SK-N-SH treated with all-trans-retinoic acid at 6 μM for 48 hours (cell line): ENCODE measurements around the gene BBS5.
A peak's percentile ranks its signal among the peaks of the same experiment; 100 is the strongest.

Experiments used
- ATAC-seq: fragments of 200-7000 bp; cut with Tn5 transposase; 3 replicates; pipeline ENCODE4 v1.9.1; 2020; ENCODE audit warnings: mild to moderate bottlenecking, moderate library complexity
- BACH2 ChIP-seq: fragments of 250-450 bp; sonication (Bioruptor Pico); IDR thresholded peaks from 2 replicates; pipeline ENCODE4 v1.9.0; 2021; ENCODE audit warnings: mild to moderate bottlenecking, borderline replicate concordance
- CSDC2 ChIP-seq: fragments of 250-450 bp; sonication (Bioruptor Pico); IDR thresholded peaks from 2 replicates; pipeline ENCODE4 v1.5.0; 2020; ENCODE audit warnings: mild to moderate bottlenecking, moderate library complexity
- GLIS3 ChIP-seq: fragments of 250-450 bp; sonication (Bioruptor Pico); IDR thresholded peaks from 2 replicates; pipeline ENCODE4 v1.5.0; 2020; ENCODE audit warnings: mild to moderate bottlenecking, moderate library complexity
- ISL1 ChIP-seq: fragments of 250-450 bp; sonication (Bioruptor Pico); IDR thresholded peaks from 2 replicates; pipeline ENCODE4 v2.1.2; 2022; ENCODE audit warnings: mild to moderate bottlenecking, moderate library complexity
- OSR1 ChIP-seq: fragments of 250-450 bp; sonication (Bioruptor Pico); IDR thresholded peaks from 2 replicates; pipeline ENCODE4 v1.8.0; 2022; ENCODE audit warnings: moderate library complexity, mild to moderate bottlenecking, inconsistent platforms
- PPARA ChIP-seq: fragments of 250-450 bp; sonication (Bioruptor Pico); IDR thresholded peaks from 2 replicates; pipeline ENCODE4 v1.5.0; 2020; ENCODE audit warnings: mild to moderate bottlenecking, borderline replicate concordance
- RARB ChIP-seq: fragments of 250-450 bp; sonication (Bioruptor Pico); IDR thresholded peaks from 2 replicates; pipeline ENCODE4 v1.8.0; 2021; ENCODE audit warnings: mild to moderate bottlenecking, moderate library complexity
- TCF4 ChIP-seq: fragments of 250-450 bp; sonication (Bioruptor Pico); IDR thresholded peaks from 2 replicates; pipeline ENCODE4 v1.8.0; 2021; ENCODE audit warnings: mild to moderate bottlenecking, moderate library complexity, borderline replicate concordance
- TOX ChIP-seq: fragments of 250-450 bp; sonication (Bioruptor Pico); IDR thresholded peaks from 2 replicates; pipeline ENCODE4 v1.8.0; 2021; ENCODE audit warnings: mild to moderate bottlenecking, moderate library complexity, borderline replicate concordance
- ZC3H10 ChIP-seq: fragments of 250-450 bp; sonication (Bioruptor Pico); IDR thresholded peaks from 2 replicates; pipeline ENCODE4 v1.5.1; 2021; ENCODE audit warnings: mild to moderate bottlenecking, moderate library complexity
- ZFP3 ChIP-seq: fragments of 250-450 bp; sonication (Bioruptor Pico); IDR thresholded peaks from 2 replicates; pipeline ENCODE4 v1.5.0; 2020; ENCODE audit warnings: mild to moderate bottlenecking, moderate library complexity
- ZFP30 ChIP-seq: fragments of 450-650 bp; formaldehyde crosslinking; IDR thresholded peaks from 2 replicates; pipeline ENCODE4 v1.5.0; 2022; ENCODE audit warnings: mild to moderate bottlenecking, moderate library complexity
- ZNF565 ChIP-seq: fragments of 450-650 bp; formaldehyde crosslinking; conservative IDR thresholded peaks from 2 replicates; pipeline ENCODE4 v1.5.0; 2020; ENCODE audit warnings: low read depth, mild to moderate bottlenecking, moderate library complexity
- ZNF8 ChIP-seq: fragments of 450-650 bp; formaldehyde crosslinking; IDR thresholded peaks from 2 replicates; pipeline ENCODE4 v1.5.0; 2020; ENCODE audit warnings: mild to moderate bottlenecking, moderate library complexity
- TF ChIP-seq, protein P1 (sequence below): fragments of 250-450 bp; sonication (Bioruptor Pico); IDR thresholded peaks from 2 replicates; pipeline ENCODE4 v1.8.0; 2021; ENCODE audit warnings: low read depth, mild to moderate bottlenecking, moderate library complexity, borderline replicate concordance
- TF ChIP-seq, protein P2 (sequence below): fragments of 250-450 bp; sonication (Bioruptor Pico); IDR thresholded peaks from 2 replicates; pipeline ENCODE4 v1.8.0; 2020; ENCODE audit warnings: mild to moderate bottlenecking, moderate library complexity, borderline replicate concordance
- TF ChIP-seq, protein P3 (sequence below): fragments of 250-450 bp; sonication (Bioruptor Pico); IDR thresholded peaks from 2 replicates; pipeline ENCODE4 v1.5.1; 2021; ENCODE audit warnings: mild to moderate bottlenecking, moderate library complexity
- TF ChIP-seq, protein P4 (sequence below): fragments of 250-450 bp; sonication (Bioruptor Pico); IDR thresholded peaks from 2 replicates; pipeline ENCODE4 v1.5.1; 2020; ENCODE audit warnings: low read depth, mild to moderate bottlenecking, moderate library complexity

Gene BBS5

DNA sequence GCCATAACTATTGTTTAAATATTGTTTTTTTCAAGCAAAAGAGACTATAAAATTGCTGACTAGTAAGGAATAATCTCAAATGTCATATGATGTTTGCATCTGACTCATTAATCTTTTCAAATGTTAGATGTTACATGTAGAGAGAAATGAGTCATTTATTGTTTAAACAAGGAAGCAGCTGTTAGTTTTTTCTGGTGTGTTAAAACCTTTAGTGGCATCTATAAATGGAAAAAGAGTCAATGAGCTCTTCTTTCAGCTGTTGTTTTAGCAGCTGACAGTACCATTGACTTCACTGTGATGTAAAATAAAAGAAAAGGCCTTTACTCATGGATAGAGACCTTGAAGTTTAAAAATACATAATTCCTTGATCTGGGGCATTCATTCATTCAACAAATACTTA, 28.4 kb downstream of the BBS5 start:
- no peak for ATAC-seq
- TF ChIP-seq, protein P1, sequence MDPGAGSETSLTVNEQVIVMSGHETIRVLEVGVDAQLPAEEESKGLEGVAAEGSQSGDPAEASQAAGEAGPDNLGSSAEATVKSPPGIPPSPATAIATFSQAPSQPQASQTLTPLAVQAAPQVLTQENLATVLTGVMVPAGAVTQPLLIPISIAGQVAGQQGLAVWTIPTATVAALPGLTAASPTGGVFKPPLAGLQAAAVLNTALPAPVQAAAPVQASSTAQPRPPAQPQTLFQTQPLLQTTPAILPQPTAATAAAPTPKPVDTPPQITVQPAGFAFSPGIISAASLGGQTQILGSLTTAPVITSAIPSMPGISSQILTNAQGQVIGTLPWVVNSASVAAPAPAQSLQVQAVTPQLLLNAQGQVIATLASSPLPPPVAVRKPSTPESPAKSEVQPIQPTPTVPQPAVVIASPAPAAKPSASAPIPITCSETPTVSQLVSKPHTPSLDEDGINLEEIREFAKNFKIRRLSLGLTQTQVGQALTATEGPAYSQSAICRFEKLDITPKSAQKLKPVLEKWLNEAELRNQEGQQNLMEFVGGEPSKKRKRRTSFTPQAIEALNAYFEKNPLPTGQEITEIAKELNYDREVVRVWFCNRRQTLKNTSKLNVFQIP, result no peak
- TF ChIP-seq BACH2 (CRISPR knock-in tag), result no peak
- TF ChIP-seq ZC3H10 (CRISPR knock-in tag), result no peak
- no peak for TF ChIP-seq RARB
- no peak for TF ChIP-seq ZFP30 (CRISPR knock-in tag)
- TF ChIP-seq ZNF565, result no peak
- TF ChIP-seq CSDC2, result no peak
- no peak for TF ChIP-seq TCF4 (CRISPR knock-in tag)
- TF ChIP-seq GLIS3, result no peak
- no peak for TF ChIP-seq ISL1 (CRISPR knock-in tag)
- TF ChIP-seq TOX (CRISPR knock-in tag), result no peak
- TF ChIP-seq PPARA (CRISPR knock-in tag), result no peak
- TF ChIP-seq, protein P2, sequence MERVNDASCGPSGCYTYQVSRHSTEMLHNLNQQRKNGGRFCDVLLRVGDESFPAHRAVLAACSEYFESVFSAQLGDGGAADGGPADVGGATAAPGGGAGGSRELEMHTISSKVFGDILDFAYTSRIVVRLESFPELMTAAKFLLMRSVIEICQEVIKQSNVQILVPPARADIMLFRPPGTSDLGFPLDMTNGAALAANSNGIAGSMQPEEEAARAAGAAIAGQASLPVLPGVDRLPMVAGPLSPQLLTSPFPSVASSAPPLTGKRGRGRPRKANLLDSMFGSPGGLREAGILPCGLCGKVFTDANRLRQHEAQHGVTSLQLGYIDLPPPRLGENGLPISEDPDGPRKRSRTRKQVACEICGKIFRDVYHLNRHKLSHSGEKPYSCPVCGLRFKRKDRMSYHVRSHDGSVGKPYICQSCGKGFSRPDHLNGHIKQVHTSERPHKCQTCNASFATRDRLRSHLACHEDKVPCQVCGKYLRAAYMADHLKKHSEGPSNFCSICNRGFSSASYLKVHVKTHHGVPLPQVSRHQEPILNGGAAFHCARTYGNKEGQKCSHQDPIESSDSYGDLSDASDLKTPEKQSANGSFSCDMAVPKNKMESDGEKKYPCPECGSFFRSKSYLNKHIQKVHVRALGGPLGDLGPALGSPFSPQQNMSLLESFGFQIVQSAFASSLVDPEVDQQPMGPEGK (CRISPR knock-in tag), result no peak
- TF ChIP-seq, protein P3, sequence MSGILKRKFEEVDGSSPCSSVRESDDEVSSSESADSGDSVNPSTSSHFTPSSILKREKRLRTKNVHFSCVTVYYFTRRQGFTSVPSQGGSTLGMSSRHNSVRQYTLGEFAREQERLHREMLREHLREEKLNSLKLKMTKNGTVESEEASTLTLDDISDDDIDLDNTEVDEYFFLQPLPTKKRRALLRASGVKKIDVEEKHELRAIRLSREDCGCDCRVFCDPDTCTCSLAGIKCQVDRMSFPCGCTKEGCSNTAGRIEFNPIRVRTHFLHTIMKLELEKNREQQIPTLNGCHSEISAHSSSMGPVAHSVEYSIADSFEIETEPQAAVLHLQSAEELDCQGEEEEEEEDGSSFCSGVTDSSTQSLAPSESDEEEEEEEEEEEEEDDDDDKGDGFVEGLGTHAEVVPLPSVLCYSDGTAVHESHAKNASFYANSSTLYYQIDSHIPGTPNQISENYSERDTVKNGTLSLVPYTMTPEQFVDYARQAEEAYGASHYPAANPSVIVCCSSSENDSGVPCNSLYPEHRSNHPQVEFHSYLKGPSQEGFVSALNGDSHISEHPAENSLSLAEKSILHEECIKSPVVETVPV (CRISPR knock-in tag), result no peak
- TF ChIP-seq ZNF8 (CRISPR knock-in tag), result no peak
- TF ChIP-seq, all 23 proteins: peak for 0

DNA sequence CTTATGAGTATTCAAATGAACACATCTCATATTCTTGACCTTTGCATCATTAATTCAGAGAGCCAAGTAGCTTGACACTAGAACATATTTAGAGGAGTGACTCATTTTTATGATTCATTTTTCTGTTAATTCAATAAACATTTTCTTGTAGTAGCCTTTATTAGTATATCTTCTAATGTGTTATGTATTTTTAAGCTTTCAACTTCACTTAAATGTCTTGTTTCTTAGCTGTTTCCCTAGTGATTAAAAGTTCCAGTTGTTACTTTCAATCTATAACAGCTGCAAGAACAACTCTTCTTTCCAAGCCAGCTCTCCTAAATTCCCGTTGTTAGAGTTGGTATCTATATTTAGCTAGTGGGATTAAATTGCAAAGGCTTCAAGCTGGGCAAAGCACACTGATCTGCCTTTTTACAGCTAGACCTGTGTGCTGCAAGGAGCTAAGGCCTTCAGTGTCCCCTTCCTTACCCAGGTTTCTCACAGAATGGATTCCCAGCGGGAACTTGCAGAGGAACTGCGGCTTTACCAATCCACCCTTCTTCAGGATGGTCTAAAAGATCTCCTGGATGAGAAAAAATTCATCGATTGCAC, 30.1 kb downstream of the BBS5 start, which contains the start of gene KLHL41:
TSS of gene KLHL41 (plus strand) at position 405 of the 588 bp plus-strand sequence. CDS start at position 482, 77 bp downstream.
- peak; percentile 93 for ATAC-seq
- TF ChIP-seq OSR1 (CRISPR knock-in tag) (no peak), ZC3H10 (CRISPR knock-in tag) (no peak), RARB (no peak), TOX (CRISPR knock-in tag) (no peak)

DNA sequence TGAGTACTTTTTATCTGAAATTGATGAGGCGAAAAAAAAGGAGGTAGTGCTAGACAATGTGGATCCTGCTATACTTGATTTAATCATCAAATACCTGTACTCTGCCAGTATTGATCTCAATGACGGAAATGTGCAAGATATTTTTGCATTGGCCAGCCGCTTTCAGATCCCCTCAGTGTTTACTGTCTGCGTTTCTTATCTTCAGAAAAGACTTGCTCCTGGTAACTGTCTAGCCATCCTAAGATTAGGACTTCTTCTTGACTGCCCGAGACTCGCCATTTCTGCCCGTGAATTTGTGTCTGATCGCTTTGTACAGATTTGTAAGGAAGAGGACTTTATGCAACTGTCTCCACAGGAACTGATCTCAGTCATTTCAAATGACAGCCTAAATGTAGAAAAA, 30.7 kb downstream of the BBS5 start:
- no peak for ATAC-seq
- TF ChIP-seq PPARA (CRISPR knock-in tag), result no peak
- no peak for TF ChIP-seq CSDC2

DNA sequence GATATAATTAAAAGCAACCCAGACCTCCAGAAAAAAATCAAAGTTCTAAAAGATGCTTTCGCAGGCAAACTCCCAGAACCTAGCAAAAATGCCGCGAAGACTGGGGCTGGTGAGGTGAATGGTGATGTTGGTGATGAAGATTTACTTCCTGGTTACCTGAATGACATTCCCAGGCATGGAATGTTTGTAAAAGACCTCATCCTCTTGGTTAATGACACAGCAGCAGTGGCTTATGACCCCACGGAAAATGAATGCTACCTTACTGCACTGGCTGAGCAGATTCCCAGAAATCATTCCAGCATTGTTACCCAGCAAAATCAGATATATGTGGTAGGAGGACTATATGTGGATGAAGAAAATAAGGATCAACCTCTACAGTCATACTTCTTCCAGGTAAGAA, 31.2 kb downstream of the BBS5 start:
- no peak for ATAC-seq
- TF ChIP-seq, protein P2 (CRISPR knock-in tag), result no peak
- TF ChIP-seq ISL1 (CRISPR knock-in tag) (no peak), TOX (CRISPR knock-in tag) (no peak), TCF4 (CRISPR knock-in tag) (no peak), ZFP3 (no peak), BACH2 (CRISPR knock-in tag) (no peak), CSDC2 (no peak)

DNA sequence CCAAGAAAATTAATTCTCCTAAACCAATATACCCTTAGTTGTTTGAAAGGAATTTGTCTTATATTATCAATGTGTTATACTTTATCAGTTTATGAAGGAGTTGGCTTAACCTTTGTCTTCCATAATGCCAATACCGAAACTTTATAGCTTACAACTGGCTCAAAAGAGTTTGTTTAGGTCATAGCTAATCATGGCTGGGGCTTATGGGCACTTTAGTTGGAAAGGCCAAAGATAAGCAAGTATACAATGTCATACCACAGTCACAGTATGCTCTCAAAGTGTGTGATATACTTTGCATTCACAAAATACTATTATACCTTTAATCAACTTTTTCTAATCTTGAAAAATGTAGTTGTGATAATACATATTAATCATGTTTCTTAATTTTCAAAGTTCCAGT, 32.5 kb downstream of the BBS5 start:
- no peak for ATAC-seq
- TF ChIP-seq OSR1 (CRISPR knock-in tag) (no peak), CSDC2 (no peak), TCF4 (CRISPR knock-in tag) (no peak), GLIS3 (no peak), ISL1 (CRISPR knock-in tag) (no peak), PPARA (CRISPR knock-in tag) (no peak)
- TF ChIP-seq, protein P2 (CRISPR knock-in tag), result no peak
- TF ChIP-seq, protein P4, sequence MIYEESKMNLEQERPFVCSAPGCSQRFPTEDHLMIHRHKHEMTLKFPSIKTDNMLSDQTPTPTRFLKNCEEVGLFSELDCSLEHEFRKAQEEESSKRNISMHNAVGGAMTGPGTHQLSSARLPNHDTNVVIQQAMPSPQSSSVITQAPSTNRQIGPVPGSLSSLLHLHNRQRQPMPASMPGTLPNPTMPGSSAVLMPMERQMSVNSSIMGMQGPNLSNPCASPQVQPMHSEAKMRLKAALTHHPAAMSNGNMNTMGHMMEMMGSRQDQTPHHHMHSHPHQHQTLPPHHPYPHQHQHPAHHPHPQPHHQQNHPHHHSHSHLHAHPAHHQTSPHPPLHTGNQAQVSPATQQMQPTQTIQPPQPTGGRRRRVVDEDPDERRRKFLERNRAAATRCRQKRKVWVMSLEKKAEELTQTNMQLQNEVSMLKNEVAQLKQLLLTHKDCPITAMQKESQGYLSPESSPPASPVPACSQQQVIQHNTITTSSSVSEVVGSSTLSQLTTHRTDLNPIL (CRISPR knock-in tag), result no peak
- TF ChIP-seq, protein P3 (CRISPR knock-in tag), result no peak
- TF ChIP-seq, protein P1, result no peak
